C4-2B (cell line): ENCODE data around the gene ZNF558.

Source experiments
- CTCF ChIP-seq: fragments of 450-650 bp; conservative IDR thresholded peaks from 2 replicates; pipeline ENCODE4 v1.5.1; 2017; ENCODE audit warnings: mild to moderate bottlenecking
- ZFX ChIP-seq: fragments of 450-650 bp; IDR thresholded peaks from 2 replicates; pipeline ENCODE4 v1.6.1; 2017

GRCh38 chr19:8831373-8831772 is 731 bp downstream of the ZNF558 start:
- TF ChIP-seq CTCF, result no peak
- TF ChIP-seq ZFX, result no peak
